GM21723 (cell line): Measurements from ENCODE around the gene NDUFB8.

Source experiments
- ATAC-seq: cut with Tn5 transposase; IDR thresholded peaks from one replicate; pipeline ENCODE4 v1.9.1; 2021; ENCODE audit warnings: mild to moderate bottlenecking, moderate library complexity; ENCODE audit not compliant: unreplicated experiment

The NDUFB8 gene

DNA sequence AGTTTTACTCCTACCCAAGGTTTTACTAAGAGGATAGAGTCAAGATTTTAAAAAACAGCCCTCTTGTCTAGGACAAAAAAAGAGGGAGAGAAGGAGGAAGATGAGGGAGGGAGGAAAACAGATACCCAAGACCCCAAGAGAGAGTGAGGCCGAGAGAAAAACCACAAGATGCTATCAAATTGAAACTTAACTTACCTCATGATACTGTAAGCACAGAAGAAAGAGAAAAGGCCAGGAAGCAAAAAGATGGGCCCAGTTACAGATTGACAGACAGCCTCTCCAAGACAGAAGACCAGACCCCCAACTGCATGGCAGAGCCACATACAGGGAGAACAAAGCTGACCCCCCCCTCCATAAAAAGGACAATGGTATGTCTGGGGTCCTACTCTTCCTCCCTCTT, 21.4 kb downstream of the NDUFB8 start:
- ATAC-seq: no peak

GRCh38 chr10:100507357-100507732, 22.3 kb downstream of the NDUFB8 start:
- no peak for ATAC-seq

DNA sequence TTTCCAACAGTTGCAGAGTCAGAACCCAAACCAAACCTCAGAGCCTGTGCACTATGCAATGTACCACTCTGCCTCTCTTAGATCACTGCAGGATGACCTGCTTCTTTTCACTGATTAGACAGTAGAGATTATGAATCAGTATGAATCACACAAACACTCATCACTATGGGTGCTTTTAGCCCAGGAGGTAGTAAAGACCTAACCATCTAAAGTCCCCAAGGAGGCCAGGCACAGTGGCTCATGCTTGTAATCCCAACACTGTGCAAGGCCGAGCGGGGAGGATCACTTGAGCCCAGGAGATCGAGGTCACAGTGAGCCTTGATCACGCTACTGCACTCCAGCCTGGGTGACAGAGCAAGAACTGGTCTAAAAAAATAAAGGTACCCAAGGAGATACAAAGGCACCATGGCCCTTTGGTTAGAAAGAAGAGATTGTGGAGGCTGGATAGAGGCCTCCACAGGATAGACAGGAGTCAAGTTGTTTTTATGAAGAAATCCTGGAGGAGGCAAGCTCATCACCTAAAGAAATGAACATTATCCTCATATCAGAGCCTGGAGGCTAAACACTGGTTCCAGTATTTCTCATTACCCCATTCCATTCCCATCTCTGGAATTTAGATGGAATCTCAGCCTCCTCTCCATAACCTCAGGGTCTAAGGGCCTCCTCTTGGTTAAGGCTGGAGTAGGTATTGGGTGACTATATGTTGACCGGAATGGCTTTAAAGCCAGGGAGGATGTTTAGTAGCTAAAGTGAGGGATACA, 22.9 kb downstream of the NDUFB8 start:
- ATAC-seq: no peak

DNA sequence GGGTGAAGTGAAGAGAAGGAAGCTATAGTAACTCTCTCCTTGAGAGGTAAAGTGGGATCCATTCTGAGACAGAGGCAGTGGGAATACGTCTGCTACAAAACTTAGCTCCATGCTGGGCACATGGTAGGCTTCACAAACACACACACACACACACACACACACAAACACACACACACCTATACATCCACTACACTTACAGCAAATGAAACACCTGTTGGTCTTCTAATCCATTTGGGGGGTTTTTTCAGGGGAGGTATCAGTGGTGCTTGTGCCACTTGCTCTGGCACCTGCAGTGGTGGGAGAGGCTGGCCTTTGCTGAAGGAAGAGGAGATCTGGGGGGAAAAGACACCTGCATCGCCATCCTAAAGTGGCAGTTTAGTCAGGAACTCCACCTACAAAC, 24.5 kb downstream of the NDUFB8 start:
- ATAC-seq: no peak

DNA sequence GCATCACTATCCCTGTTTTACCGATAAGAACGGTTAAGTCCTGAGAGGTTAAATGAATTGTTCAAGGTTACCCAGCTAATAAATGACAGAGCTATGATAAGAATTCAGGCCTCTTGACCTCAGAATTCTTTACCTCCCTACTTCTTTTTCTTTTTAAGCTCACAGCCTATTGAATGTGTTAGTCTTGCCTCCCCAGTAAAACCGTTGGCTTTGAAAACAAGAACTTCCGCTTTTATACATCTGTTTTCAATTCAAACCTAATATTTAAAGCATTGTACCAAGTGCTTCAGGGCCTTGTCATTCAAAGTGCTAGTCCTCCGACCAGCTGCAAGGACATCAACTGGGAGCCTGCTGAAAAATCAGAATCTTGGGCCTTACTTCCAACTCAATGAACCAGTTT, 25.6 kb downstream of the NDUFB8 start:
- ATAC-seq: no peak

- no peak for ATAC-seq
Measured at GRCh38 chr10:100502926-100503494, 26.7 kb downstream of the NDUFB8 start.

DNA sequence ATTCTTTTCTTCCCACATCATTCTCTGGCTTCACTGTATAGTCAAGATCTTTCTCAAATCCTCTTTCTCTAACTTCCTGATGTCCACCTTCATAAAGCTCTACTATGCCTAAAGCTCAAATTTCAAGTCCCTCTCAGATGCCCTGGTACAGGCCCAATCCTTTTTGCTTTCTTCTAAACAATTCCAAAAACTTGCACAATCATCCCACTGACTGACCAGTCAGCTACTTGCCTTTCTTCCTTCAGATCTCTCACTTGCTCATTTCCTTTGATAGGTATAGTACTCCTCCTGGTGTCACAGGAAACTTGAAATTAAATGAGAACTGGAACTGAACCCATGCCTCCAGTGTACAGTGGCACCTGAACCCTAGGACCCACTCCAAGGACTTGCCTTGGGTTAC, 28.2 kb downstream of the NDUFB8 start:
- ATAC-seq: no peak

DNA sequence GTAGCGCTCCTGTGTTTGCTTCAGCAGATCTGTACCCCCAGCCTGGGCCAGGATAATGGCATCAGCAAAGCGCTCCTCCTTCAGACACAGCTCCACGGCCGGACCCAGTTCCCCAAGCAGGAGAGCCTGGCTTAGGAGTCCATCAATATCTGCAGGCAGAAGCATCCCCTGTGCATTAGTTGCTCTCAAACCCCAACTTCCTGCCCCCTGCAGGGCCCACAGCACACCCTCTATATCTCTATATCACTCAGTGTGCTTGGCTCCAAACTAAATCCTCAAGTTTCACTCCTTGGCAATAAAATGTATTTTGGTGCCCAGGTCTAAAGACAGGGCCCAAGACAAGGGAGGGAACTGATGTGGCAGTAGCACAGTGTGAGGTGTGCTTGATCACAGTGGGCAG, 31.6 kb downstream of the NDUFB8 start:
- no peak for ATAC-seq

DNA sequence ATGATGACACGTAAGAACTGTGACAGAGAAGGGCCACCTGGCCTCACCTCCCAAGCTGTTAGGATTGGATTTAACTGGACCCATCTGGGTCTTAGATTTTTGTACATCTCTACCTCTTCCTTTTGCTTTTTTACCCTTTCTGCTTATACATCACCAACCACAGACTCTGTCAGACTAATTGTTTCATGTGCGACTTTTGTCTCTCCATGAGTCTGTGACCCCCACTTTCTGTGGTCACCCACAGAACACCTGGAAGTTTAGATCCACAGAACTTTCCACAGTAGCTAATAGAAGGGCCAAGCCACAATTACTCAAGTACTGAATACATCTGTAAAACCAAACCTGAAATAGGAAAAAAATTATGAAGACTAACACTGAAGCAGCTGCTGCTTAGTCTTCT, 33.1 kb downstream of the NDUFB8 start:
- ATAC-seq: no peak

GRCh38 chr10:100490531-100490930, 39.1 kb downstream of the NDUFB8 start:
- ATAC-seq: no peak

DNA sequence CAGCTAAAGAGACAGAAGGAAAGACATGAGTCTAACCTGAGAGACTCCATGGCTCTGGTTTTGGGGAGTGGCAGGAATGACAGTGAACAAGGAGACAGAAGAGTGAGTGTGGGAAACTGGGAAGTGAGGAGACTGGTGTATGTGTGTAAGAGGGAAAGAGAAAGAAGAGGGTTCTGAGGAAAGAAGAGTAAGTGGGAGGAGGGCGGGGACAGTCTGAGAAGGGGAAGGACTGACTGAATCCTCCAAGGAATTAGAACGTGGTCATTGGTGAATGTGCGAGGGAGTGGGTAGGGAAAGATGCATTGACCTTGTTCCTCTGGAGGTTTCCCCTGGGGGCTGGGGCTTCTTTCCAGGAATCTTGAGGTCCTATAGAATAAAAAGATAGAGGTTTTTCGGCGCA, 40.3 kb downstream of the NDUFB8 start:
- ATAC-seq: no peak

- ATAC-seq: no peak
Measured at GRCh38 chr10:100487529-100487928, 42.1 kb downstream of the NDUFB8 start.

GRCh38 chr10:100485801-100486495, 43.7 kb downstream of the NDUFB8 start:
- no peak for ATAC-seq

- no peak for ATAC-seq
Measured at GRCh38 chr10:100485366-100485765, 44.3 kb downstream of the NDUFB8 start.

- ATAC-seq: no peak
Measured at GRCh38 chr10:100483876-100484666, 45.6 kb downstream of the NDUFB8 start.

GRCh38 chr10:100482834-100483185, 46.9 kb downstream of the NDUFB8 start:
- no peak for ATAC-seq

DNA sequence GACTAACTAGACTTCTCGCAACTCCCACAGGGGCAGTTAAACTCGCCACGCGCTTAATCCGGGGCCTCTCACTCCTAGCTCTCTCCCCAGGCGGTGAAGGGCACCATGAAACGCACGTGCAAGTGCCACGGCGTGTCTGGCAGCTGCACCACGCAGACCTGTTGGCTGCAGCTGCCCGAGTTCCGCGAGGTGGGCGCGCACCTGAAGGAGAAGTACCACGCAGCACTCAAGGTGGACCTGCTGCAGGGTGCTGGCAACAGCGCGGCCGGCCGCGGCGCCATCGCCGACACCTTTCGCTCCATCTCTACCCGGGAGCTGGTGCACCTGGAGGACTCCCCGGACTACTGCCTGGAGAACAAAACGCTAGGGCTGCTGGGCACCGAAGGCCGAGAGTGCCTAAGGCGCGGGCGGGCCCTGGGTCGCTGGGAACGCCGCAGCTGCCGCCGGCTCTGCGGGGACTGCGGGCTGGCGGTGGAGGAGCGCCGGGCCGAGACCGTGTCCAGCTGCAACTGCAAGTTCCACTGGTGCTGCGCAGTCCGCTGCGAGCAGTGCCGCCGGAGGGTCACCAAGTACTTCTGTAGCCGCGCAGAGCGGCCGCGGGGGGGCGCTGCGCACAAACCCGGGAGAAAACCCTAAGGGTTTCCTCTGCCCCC, 47.4 kb downstream of the NDUFB8 start:
- ATAC-seq: peak; percentile 62

GRCh38 chr10:100481462-100482081, 48.1 kb downstream of the NDUFB8 start:
- ATAC-seq: peak; percentile 96

DNA sequence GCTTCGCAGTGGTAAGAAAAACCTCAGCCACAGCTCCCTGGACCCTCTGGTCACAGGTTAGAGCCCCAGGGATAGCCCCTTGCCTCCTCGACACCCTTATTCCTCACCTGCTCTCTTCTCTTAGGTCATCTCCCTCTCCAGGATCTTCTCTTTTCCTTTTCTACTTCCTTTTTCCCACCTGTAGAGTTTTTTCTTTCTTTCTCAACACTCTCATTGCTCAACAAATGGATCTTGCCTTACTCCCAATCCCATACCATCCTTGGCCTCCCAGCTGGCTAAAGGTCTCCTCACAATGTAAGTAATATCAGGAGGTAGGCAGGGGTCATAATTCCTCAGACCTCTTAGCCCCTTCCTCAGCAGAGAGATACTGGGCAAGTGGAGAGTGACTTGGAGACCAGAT, 49.7 kb downstream of the NDUFB8 start:
- no peak for ATAC-seq

- ATAC-seq: no peak
Measured at GRCh38 chr10:100479037-100479436, 50.6 kb downstream of the NDUFB8 start.

- no peak for ATAC-seq
Measured at GRCh38 chr10:100477970-100478369, 51.7 kb downstream of the NDUFB8 start.
